HG02759 (cell line): Measurements from ENCODE around the gene GGTLC1.

Source experiments
- ATAC-seq: cut with Tn5 transposase; IDR thresholded peaks from one replicate; pipeline ENCODE4 v1.9.1; 2021; ENCODE audit warnings: mild to moderate bottlenecking, moderate library complexity; ENCODE audit not compliant: unreplicated experiment

The GGTLC1 gene

DNA sequence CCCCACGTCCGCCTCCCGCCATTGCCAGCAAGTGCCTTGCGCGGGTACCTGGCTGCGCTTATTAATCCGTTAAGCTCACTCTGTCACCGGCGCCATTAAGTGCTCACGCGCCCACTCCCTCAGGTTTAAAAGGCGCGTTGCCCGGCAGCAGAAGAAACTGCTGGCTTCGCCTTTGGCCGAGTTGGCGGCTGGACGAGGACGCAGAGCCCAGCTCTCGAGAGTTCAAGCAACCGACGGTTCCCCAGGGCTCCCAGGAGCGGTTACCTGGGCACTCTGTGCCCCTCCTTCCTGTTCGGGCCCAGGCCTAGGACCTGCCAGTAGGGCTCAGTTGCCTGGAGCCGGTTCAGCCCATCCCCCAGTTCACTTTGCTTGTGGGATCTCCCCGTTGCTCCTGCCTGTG is at the start of gene GGTLC1:
Gene GGTLC1, minus strand, starts transcription at position 219 of the 400 bp plus-strand sequence. CDS start 2,168 bp downstream, outside the sequence.
- no peak for ATAC-seq

- no peak for ATAC-seq
Observed at GRCh38 chr20:24034820-24035219, 46.2 kb upstream of the GGTLC1 start.

DNA sequence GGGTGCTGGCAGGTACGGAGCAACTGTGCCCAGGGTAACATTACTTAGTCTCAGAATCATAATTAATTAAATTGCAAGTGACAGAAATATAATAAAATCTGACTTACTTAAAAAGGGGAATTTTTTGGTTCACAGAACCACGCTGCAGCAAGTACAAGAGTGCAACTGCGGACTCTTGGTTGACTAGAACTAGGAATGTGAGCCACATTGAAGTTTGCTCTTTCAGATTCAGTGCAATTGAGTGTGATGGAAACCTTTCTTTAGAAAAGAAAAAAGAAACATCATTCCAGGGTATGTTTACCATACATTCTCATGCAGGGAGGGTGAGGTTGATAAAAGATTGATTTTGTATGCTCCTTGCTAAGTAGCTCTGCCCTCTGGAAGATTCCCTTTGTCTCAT is 45.0 kb upstream of the GGTLC1 start:
- no peak for ATAC-seq

DNA sequence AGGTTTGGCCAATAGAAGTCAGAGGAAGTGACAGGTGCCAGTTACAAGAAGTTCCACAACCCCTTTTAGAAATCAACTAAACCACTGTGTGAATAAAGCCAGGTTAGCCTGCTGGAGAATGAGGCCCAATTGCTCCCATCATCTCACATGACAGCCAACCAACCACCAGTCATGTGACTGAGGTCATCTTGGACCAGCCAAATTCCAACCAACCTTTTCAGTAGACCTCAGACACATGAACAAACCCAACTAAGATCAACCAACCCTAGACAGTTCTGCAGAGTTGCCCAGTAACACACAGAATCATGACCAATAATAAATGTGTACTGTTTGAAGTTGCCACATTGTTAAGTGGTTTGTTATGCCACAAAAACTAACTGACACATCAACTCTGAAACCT is 44.6 kb upstream of the GGTLC1 start:
- ATAC-seq: no peak

GRCh38 chr20:24032400-24032898 is 43.9 kb upstream of the GGTLC1 start:
- no peak for ATAC-seq

DNA sequence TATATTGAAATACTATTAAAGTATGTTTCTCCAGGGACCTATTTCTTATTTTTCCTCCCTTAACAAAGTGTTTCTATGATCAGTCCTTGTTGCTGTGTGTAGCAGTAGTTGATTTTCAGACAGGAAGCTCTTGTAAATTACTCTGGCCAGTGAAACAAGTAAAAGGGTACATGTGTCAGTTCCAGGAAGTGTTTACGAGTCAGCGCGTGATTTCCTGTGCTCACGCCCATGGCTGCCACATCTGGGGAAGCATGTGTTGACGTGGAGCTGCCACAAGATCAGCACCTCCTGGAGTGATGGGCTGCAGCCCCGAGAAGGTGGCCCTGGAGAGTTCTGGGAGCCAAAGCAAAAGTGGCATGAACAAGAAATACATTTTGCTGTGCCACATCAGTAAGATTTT is 38.6 kb upstream of the GGTLC1 start:
- ATAC-seq: peak; percentile 64

GRCh38 chr20:24022621-24023180 is 34.1 kb upstream of the GGTLC1 start:
- ATAC-seq: no peak

DNA sequence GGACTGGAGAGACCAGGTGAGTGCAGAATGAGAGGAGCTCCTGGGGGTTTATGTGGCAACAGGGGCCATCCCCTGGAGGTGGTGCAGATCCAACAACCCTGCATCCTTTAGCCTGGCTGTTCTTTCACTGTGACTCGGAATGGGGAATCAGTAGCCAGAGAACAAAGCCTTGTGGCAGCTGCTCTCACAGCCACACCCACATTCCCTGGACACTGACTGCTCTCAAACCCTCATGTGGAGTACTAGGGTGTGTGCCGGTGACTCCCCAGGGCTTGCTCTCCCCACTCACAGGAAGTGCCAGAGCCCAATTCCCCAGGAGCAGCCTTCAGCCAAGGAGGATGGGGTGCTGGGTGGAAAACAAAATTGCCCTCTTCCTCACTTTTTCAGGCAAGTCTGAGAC is 30.2 kb upstream of the GGTLC1 start:
- no peak for ATAC-seq

- no peak for ATAC-seq
Observed at GRCh38 chr20:24017458-24017755, 28.8 kb upstream of the GGTLC1 start.

DNA sequence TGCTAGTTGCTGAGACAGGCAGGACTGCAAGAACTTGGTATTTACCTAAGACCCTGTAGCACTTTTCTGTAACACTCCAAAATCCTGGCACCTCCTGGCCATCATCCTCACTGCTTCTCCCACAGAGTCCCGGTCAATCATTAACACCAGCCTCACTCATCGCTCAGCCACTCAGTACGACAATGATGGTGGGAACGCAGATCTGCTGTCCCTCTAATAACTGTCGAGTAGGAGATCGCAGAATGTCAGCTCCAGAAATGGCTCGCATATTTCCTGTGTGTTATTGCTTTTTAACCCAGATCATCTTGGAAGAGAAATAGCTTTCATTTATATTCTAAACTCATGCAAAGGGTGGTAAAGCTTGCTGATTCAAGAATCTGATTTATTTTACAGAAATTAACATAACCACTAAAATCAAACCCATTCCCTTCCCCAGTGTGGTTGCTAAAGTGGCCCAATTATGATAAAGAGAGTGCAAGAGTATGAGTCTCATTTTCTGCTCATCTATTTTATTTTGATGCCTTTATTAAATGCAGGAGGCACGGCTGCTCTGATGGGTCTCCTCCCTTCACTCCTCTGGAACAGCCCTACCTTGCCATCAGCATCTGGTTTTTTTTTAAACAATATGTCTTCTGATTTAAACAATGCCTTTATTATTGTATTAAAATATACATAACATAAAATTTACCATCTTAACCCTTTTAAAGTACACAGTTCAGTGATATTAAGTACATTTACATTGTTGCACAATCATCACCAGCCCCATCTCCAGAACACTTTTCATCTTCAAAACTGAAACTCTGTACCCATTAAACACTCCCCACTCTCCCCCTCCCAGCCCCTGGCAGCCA is 28.3 kb upstream of the GGTLC1 start:
- ATAC-seq: no peak

- ATAC-seq: no peak
Observed at GRCh38 chr20:24013953-24014352, 25.4 kb upstream of the GGTLC1 start.

- ATAC-seq: no peak
Observed at GRCh38 chr20:24011282-24011681, 22.7 kb upstream of the GGTLC1 start.

GRCh38 chr20:24007758-24008157 is 19.2 kb upstream of the GGTLC1 start:
- ATAC-seq: no peak

GRCh38 chr20:24007073-24007595 is 18.6 kb upstream of the GGTLC1 start:
- ATAC-seq: no peak

- no peak for ATAC-seq
Observed at GRCh38 chr20:24006626-24007025, 18.0 kb upstream of the GGTLC1 start.

DNA sequence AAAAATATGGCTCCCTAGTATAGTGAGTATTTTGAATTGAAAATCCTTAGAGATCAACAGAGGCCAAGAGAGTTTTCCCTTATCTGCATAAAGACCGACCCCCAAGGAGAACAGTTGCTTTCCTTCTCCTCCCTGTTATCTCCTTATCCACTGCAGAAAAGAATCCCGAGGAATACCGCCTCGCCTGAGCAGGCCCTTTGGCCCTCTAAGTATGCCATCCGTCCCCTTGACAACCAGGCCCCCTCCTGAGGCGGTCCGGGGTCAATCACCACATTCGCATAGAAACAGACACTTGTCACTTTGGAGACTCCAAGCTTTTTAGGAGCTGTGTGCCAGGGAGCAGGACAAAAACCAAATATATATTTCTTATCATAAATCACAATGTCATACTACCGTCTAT is 15.9 kb upstream of the GGTLC1 start:
- no peak for ATAC-seq

GRCh38 chr20:24002896-24003295 is 14.3 kb upstream of the GGTLC1 start:
- no peak for ATAC-seq

DNA sequence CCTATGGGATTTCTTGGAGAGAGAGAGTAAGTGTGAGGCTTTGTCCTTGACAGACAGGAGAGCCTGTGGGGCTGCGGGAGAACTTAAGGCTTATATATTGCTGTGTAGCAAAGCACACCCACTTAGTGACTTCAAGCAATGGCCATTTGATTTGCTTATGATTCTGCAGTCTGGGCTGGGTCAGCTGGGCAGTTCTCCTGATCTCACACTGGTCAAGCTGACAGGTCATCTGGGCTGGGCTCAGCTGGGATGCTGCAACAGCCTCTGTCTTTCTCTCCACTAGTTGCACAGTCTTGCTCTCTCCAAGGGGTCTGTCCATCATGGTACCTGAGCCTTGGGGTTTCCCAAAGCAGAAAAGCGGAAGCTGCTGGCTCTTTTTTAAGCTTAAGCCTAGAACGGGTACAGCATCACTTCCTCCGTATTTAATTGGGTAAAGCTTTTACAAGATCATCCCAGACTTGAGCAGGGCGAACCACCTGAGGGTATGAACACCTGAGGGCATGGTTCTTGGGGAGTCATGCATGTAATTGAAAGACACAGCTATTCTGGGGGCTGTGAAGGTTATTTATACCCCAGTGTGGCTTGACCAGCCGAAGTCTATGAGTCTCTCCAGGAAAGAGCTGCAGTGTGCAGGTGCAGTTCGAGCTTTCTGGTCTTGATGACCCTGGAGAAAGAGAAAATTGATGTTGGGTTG is 13.3 kb upstream of the GGTLC1 start:
- ATAC-seq: no peak

DNA sequence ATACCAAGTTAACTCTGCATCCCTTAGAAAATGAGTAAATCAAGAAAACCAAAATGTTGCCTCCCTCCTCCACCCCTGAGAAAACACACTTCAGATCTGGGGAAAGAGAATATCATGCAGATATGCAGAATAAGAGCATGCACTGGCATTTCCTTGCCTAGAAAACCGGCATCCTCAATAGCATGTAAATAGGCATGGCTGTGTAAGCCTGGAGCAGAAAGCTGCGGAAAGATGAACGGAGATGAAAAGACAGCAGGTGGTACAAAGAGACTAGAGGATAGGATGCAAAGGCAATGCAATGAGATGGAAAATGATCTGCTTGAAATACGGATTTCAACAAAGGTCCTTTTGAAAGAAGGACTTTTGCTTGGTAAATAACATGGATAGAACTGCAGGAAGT is 10.3 kb upstream of the GGTLC1 start:
- no peak for ATAC-seq

- no peak for ATAC-seq
Observed at GRCh38 chr20:23998392-23998791, 9.8 kb upstream of the GGTLC1 start.

DNA sequence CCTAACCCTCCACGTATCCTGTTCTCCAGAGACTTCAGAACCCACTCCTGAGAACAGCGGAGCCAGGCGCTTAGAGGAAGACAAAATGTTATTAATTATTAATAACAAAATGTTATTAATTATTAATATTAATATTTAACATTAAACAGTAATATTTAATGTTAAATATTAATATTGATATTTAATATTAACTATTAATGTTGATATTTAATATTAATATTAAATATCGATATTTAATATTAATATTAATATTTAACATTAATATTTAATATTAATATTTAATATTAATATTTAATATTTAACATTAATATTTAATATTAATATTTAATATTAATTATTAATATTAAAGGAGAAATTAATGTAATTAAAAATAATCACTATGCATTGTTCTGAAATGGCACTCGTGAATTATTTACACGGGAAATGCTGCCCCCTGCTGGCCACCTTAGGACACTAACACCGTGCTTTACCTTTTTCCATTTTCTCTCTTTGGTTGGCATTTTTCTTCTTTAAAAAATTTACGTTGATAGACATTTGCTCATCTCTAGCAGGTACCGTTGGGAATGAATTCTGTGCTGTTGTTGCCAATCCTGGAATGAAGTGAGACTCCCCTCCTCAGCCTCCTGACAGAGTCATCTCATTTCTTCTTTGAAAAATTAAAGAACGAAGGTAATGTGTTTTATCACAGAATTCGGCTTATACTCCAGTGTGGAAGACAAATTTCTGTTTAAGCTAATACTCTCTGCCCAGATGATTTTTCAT is 7.5 kb upstream of the GGTLC1 start:
- no peak for ATAC-seq
